G401 (cell line): Measurements from ENCODE around the gene ENDOU. TPM values are rescaled to one million over a fixed set of nuclear protein-coding genes. Genes with fewer than 3 reads are reported as not detected.
A peak's percentile ranks its signal among the peaks of the same experiment; 100 is the strongest.

Experiments
- DNase-seq: peaks from one replicate; pipeline ENCODE4 v3.0.0-alpha.2; 2015; ENCODE audit warnings: low spot score
- in situ Hi-C: cut with HindIII; loops from 2 replicates; pipeline ENCODE4 v1.10.0; 2016; ENCODE audit warnings: low sequenced_read_pairs, mixed read lengths
- total RNA-seq: library from RNA; depleted of rRNA; stranded (reverse); fragments of >200 nt; shearing (Covaris generic); gene quantifications from 2 replicates; pipeline ENCODE4 v1.2.3, GENCODE V29; 2014

The ENDOU gene
- total RNA-seq, 1 experiment from 2014 or later = 1.9 TPM

DNA sequence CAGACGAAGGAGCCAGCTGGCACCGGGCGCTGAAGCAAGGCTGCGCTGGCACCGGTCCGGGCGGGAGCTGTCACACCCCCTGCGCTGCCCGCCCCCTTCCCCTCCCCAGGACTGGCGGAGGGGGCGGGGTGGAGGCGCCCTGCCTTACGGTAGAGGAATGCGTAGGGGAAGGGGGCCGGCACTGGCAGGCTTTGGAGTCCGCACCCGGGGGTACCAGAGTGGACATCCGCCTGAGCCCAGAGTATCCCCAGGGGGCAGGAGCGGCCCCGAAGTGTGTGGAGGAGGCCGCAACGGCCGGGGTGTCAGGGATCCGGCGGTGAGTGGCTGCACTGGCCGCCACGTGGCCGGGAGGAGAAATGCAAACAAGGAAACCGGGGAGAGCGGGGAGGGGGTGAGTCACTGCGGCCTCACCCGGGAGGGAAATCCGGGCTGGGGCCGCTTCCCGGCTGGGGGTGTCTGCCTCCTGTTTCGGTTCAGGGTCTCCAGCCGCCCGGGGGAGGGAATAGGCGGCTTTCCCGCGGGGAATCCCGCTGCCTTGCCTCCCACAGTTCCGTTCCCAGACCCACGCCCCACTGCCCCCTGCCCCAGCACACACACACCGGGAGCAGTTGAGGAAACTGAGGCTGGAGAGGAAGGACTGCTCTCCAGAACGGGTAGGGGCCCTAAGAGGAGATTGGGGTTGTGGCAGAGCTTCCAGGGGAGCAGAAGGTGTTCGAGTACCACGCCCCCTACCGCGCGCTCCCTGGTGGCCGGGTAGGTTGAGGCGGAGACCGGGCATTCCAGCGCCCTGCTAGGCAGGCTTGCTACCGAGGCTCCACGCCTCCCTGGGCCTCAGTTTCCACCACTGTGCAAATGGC lies 33.8 kb upstream of the ENDOU start, which contains the start of gene RAPGEF3:
Gene RAPGEF3, minus strand, starts transcription at position 47 of the 857 bp plus-strand sequence. CDS start 324 bp downstream, outside the sequence.
- in situ Hi-C loops = no loop called here
- peak; percentile 67 for DNase-seq

DNA sequence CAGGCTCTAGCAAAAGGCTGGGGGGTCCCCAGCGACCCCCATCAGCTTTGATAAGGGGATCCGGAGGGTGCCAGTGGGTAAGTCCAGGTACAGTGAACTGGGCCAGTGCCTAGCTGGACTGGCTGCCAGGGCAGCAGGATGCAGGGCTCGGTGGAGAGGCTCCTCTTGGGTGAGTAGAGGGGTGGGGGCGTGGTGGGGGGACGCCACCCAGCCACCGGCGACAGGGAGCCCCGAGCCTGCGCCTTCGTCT lies 33.2 kb upstream of the ENDOU start:
- DNase-seq = no peak
- in situ Hi-C loops = no loop called here

DNA sequence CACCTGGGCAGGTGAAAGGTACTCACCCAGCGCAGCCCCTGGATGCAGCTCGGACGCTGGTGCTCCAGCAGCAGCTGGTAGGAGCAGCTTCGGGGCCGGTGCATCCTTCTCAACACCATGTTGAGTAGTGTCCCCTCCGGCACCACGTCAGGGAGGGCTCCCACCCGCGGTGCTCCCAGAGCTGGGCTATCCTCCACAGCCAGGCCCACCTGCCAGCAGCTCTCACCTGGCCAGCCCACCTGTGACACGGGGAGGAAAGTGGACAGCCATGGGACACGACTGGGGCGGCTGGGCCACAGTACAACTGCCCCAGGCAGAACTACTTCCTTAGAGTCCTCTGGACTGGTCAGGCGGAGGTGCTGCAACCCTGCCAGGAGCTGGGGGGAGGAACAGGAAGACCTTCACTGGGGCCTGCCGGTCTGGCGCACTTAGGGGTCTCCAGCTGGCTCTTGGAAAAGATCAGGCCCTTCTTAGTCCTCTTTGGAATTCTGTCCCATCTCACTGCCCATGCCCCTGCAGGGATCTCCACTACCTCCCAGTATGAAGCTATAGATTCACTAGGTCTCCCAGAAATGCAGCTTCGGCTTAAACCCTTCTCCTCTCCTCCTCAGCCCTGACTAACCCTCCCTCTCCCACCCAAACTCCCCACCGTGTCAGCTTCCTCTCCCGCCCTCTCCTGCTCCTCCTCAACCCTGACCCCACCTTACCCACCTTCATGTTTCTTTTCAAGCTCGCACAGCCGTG lies 32.7 kb upstream of the ENDOU start:
- in situ Hi-C loops = no loop called here
- DNase-seq = no peak

DNA sequence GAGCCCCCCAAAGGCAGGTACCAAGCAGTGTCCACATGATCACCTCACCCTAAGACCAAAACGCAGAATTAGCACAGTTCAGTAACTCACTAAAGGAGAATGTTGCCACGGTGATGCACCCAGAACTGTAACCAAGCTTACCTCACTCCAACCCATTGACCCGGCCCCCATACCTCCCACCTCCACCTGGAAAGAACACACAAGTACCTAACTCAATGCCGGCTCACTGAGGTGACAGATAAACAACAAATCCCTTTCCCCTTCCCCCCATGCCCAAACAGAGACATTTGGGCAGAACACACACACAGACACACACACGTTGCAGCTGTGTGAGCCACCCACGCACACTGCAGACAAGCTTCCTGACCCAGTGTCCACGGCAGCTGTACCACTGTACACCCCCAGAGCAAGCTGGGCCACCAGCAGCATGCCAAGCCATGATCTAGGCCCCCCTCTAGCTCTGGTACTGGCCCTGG lies 32.1 kb upstream of the ENDOU start:
- in situ Hi-C loops = no loop called here
- DNase-seq = no peak

DNA sequence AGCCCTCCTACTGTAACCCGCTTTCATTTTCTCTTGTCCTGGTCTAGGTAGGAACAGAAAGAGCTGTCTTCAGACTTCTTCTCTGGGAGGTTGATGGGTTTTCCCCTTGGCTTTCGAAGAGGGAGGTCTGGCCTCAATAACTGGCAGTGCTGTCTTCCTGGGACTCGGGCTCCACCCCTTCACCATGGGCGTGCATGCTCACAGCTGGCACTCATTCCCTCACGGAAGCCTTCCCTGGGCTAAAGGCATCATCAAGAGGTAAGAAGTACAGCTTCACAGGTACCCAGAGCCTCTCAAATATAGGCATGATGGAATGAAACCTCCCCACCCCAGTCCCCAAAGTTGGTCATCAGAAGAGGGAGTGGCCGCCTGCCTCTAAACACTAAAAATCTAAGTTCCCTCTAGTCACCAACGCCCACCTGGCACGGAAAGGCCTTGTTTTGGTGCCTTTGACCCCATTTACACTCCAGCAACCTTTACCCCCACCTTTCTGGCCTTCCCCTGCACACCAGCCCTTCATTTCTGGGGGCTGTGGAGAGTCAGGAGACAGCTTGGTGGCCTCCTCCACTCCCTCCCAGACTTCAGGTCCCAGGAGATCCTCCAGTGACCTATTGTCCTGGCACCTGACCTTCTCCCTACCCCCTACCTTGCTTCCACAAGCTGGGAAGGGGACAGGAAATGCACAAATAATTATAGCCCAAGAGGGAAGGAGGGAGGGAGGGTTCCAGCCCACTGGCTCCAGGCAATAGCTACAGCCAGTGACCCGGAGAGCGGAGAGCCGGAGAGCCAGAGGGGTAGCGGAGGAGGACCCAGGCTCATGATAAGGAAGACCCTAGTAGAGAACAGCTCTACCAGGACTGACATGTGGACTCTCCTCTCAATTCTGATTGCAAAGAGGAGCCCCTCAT lies 30.6 kb upstream of the ENDOU start:
- in situ Hi-C loops = no loop called here
- DNase-seq = no peak

DNA sequence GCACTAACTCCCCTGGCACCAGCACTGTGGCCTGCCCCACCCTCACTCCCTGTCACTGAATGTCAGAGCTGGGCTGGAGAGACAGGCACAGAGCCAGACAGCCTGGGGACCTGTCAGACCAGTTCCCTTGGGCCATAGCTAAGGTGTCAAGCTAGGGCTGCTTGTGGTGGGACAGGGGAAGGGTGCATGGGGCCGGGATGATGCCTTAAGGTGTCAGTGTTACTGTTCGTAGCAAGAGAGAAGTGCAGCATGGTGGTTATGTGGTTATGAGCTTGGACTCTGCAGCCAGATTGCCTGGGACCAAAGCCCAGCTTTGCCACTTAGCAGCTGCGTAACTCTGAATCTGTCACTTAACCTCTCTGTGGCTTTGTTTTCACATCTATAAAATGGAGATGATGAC lies 29.6 kb upstream of the ENDOU start:
- in situ Hi-C loops = no loop called here
- no peak for DNase-seq

DNA sequence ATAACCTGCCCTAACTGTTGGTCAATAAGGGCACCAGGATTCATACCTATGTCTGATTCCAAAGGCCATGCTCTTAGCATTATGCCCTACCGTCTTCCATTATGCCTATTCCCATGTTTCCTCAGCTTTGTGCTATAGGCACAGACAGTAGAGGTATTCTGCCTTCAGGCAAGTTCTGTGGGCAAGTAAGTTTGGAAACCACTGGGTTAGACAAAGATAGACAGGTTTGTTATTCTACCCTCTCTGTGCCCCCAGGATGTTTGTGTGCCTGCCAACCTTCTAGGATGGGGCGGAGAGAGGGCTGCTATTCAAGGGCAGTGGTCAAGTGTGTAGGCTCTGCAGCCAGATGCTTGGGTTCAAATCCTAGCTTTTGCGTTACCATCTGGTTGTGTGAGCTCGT lies 28.8 kb upstream of the ENDOU start:
- DNase-seq = no peak

DNA sequence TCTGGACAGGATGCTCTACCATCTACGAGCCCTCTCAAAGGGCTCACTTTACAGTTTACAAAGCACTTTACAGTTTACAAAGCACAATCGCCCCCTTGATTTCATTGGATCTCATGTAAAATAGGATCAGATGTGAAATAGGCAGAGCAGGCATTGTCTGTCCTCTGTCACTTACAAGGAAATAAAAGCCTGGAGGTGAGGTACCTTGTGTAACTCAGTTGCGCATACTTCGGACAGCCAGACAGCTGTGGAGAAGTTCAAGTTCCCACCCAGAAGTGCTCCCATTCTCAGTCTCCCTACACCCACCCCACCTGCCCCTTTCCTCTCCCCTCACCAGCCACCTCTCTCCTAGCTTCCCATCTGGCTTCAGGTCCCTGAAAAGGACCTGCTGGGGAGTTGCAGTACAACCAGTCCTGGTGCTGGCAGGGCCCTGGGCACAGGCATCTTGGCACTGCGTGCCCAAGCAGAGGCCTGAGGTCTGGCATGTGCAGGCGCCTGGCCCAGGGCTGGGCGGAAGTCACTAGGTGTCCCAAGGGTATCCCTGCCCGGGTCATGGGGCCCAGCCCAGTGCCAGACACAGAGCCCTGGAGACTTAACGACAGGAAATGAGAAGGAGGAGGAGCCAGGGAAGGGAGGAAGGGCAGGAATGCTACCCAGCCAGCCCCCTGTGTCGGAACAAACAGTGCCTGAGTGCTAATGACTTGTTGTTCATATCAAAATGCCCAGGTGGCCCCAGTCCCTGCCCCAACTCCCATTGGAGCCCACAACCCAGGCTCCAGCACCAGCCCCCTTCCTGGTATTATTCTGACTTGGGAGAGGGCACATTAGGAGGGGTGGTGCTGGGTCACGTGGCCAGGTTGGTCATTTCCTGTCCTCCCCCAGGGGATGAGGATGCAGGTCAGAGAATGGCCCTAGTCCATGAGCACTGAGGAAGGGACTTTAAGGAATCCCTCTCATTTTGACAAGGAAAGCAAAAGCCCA lies 28.0 kb upstream of the ENDOU start:
- in situ Hi-C loops = no loop called here

More for the DNA sequence above, 28.8 kb upstream of the ENDOU start:
- in situ Hi-C loops = no loop called here

DNA sequence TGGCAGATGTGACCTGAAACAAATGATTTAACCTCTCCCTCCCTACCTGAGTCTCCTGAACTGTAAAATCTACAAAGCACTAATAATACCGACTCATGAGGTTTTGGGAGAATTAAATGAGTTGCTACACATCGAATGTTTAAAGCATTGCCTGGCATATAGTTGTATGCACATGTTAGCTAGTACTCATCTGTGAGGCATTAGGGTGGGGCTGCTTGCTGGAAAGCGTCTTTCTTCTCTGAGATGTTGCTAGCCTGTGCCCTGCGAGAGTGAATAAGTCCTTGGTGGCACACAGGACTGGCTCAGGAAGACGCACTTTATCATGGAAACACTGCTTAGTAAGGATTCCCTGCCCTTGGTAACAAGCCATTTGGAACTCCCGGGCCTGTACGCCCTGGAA lies 27.3 kb upstream of the ENDOU start:
- no peak for DNase-seq

More for the DNA sequence above, 28.0 kb upstream of the ENDOU start:
- DNase-seq = no peak

DNA sequence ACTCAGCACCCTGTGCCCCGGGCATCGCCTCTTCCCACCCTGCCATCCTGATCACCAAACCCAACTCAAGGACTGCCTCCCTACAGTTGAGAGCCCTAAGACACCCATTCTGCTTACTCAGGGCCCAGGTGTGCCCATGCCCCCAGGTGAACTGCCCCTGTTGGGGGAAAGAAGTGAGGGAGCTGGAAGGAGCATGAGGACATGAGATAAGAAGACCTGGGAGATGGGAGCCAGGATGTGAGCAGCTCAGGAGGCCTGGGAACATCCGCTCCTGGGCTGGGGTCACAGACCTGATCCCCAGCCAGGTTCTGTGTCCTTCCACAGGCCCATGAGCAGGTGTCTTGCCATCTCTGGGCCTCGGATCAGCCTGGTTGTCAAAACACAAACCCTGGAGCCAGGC lies 26.8 kb upstream of the ENDOU start:
- no peak for DNase-seq
- in situ Hi-C loops = no loop called here

More for the DNA sequence above, 27.3 kb upstream of the ENDOU start:
- in situ Hi-C loops = no loop called here

DNA sequence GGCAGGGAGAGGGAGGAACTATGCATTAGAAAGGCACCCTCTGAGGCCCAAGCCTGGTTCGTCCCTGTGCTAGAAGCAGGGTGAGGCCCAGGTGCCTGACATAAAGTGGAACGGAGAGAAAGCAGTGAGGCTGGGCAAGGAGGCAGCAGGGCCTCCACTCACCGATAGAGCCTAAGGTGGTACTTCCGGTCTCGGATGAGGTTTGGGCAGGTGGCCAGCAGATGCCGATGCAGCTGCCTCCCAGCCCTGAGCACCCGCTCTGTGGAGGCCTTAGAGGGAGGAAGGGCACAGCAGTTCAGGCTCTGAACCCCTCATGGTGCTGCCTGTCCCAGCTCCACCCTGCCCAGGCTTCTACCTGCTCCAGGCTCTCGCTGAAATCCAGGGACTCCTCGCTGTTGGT lies 26.3 kb upstream of the ENDOU start:
- in situ Hi-C loops = no loop called here
- no peak for DNase-seq

DNA sequence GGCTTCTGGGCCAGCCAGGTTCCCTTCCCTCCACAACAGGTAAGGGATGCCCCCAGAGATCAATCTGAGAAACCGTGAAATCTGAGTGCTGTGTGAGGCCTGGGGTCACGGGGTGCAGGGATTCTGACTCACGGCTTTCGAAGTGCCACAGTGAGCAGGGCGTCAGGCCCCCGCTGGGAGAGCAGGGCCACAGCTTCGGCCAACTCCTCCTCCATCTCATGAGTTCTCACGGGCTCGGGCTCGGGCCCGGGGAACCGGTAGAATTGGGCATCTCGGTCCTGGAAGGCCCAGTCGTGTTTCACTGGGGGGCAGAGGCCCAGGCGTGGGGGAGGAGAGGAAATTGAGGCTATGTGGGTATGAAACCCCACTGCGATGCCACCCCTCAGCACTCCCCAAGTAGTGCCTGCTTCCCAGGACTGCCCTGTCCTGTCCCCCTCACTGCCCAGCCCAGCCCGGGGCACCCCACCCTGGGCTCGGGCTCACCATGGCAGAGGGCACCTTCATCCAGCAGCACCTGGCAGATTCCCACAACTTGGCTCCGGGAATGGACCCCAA lies 25.7 kb upstream of the ENDOU start:
- in situ Hi-C loops = no loop called here
- DNase-seq = no peak

DNA sequence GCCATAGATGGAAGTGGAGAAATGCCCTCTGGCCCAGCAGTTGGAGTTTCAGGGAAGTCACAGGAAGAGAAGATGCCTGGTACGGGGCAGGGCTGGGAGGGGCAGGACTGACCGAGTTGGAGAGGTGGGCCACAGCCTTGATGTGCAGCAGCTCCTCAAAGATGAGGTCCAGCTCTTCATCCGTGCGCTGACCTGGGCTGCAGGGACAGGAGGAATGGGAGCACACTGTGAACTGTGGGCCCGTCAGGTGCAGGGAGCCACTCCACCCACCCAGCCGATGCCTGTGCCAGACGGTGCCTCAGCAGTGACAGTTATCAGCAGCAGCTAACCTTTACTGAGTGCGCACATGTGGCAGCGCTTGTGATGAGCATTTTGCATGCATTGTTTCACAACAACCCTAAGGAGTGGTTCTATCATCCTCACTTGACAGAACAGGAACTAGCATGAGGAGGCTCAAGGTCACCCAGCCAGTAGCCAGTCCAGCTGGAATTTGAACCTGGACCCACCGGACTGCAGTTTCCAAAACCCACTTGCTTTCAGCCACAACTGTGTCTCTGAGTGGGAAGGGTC lies 25.0 kb upstream of the ENDOU start:
- no peak for DNase-seq
- in situ Hi-C loops = no loop called here

DNA sequence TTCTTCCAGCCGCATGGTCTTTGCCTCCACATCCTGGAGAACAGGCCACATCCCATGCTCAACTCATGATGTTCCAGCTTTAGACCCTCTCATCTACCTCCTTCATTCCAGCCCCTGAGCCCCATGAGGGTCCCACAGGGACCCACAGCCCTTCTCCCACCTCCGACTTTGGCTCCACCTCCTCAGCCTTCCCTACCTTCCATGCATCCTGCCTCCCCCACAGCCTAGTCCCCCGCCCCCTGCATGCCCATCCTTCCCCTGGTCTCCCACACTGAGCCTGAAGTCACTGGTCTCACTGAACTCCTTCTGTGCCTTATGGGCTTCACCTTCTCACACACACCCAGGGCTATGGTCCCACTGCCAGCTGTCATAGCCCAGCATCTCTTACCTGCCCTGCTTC lies 23.6 kb upstream of the ENDOU start:
- in situ Hi-C loops = no loop called here
- no peak for DNase-seq

DNA sequence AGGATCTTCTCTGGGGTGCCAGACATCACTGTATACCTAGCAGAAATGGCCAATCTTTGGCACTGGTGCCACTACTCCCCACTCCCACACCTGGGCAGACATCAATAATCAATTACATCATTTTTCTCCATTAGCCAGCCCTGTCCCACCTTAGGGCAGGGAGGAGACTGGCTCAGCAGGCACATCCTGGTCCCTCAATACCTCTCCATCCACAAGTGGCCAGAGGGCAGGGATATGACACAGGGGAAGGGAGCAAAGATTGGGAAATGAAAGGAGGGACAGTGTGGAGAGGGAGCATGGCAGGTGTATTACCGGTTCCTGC lies 23.2 kb upstream of the ENDOU start:
- no peak for DNase-seq
- in situ Hi-C loops = no loop called here

DNA sequence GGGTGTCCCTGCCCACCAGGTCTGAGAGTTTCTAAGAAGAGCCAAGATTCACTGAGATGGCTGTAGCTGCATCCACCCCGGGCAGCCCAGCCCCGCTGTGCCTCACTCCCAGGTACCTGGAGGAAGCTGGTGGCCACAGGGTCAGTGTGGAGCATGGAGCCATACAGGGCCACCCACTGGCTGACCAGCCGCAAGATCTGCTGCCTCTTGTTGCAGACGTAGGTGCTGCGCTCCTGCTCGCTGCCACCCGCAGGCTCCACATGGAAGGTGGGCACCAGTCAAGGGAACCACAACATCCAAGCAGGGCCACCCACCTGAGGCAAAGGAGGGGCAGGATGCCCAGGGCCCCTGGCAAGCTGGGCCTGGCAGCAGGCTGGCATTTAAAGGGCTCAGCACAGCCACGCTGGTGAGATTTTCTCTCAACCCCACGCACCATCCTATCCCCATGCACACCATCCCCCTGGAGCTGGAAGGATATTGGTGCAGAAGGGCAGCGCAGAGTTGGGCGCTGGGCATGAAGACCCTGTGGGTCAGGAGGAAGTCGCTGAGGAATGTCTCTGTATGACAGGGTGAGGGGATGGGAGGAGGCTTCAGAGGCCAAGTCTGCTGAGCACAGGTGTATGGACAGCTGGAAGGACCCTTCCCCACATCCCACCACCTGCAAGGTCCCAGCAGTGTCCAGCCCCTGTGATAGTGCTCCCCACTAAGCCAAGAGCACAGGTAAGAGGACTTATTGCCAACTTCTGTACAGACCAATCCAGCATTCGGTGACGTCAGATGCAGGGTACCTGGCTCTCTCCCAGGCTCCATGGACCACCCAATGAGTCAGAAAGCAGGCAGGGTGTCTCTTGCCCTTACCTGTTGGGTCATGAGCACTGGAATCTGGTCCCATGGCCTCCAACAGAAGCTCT lies 22.6 kb upstream of the ENDOU start:
- in situ Hi-C loops = no loop called here
- DNase-seq = no peak

DNA sequence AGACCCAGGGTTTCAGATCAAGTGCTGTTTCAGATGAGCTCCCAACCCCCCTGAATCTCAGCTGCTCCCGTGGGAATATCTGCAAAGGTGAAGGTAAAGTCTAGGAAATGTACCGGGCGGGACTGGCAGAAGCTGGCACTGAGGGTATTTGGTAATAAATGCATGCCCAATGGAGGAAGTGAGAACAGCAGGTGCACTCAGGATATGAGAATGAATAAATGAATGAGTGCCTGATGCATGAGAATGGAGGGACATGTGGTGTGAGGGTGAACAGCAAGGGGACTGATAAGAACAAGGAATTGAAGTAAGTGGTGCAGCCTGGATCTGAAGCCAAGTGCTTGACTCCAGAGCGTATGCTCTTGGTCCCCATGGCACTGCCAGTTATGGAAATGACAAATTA lies 21.8 kb upstream of the ENDOU start:
- DNase-seq = no peak
- in situ Hi-C loops = no loop called here
